NCI-H128 (cell line): ENCODE measurements around the gene CEND1.

Source experiments
- DNase-seq: peaks from one replicate; lab custom pipeline; 2025; ENCODE audit not compliant: unreplicated experiment; lab: John Stamatoyannopoulos, UW

Gene CEND1

DNA sequence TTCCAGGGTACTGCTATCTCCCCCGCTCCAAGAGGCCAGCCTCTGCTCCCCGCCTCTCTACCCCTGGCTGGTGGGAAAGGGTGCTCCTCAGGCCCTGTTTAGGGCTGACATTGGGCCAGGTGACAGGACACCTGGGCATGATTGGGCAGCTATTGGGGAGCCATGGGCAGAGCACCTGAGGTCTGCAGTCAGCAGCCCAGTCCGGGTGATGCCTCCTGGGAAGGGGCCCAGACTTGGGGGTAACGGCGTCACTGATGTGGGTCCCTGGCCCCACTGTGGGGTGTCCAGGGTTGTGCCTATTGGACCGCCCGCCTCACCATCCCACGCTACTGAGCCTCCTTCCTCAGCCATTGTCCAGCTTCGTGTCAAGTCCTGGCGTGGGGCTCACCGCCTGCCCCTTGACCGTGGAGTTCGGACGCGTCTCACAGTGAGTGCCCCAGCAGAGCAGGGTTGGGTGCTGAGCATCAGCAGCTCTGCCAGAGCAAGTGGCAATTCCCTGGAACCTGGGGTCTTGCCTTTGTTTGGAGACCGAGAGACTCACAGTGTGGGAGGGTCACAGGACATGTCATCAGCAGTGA, 9.8 kb downstream of the CEND1 start:
- DNase-seq = no peak

DNA sequence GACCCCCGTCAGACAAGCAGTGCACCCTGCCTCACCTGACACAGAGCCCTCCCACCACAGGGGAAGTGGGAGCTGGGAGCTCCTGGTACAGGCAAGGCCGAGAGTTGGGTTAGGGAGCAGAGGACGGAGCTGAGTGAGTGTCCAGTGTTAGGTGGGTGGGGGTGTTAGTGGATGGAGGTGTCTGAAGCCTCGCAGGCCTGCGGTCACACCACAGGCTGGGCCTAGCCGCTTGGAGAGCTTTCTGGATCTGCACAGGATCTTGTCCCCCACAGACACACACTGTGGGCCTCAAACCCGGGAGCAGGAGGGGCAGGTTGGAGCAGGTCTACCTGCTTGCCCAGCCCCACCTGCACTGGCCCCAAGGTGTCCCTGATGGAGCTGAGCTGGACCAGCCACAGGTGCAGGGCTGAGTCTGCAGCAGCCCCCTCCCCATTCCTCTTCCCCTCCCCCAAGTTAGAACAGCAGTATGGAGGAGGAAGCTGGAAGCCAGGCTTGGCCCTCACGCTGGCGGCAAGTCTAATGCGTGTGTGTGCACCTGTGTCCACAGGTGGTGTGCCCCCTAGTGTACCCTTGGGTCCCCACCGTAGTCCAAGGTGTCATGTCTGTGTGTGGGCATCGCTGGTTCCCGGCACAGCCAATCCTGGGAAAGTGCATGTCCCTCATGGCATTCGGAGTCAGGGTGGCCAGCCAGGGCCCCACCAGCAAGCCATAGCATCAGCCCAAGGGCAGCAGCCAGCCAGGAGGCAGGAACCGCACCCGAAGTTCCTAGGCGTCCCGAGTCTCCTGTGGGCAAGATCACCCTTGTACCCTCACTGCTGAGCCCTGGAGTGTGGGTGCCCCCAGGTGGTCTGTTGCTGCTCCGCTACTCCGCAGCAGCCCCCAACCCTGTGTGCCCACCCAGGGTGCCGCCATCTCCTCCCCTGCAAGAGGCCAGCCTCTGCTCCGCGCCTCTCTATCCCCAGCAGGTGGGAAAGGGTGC, 10.6 kb downstream of the CEND1 start:
- DNase-seq = no peak

DNA sequence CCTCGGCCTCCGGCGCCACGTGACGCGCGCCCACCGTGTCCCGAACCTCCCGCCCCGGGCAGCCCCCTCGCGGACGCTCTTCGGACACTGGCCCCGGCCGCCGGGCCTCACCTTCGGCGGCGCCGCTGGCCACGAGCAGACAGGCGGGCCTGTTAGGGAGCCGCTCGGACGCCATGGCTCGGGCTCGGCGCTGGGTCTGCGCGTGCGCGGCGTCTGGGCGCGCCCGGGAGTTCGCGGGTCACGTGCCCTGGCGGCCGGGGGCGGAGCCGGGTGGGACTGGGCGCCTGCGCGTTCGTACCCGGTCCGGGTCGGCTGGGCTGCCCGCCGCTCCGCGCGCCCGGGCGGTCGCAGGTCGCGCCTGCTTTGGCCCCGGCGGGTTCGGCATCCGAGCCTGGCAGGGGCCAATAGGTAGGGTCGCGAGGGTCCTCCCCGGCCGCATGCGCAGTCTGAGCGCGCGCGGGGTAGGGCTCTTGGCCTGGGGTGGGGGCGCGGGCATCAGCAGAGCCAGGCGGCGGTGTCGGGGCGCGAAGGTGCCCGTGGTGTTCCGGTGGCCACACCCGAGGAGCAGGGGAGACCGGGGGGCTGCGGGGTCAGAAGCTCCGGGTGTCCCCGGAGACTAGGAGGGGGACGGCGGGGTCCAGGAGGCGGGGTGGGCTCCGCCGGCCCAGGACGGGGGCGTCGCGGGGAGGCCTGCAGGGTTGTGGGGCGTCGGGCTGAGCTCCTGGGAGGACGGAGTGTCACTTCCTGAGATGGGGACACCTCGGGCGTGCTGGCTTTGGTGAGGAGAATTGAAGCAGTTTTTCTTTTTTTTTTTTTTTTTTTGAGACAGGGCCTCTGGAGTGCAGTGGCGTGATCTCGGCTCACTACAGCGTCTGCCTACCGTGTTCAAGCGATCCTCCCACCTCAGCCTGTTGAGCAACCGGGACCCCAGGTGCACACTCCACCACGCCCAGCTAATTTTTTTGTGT, 12.3 kb downstream of the CEND1 start, which contains the start of gene GATD1:
Gene GATD1, minus strand, starts transcription at position 200 of the 968 bp plus-strand sequence. Its CDS starts 25 bp downstream, at position 175.
- DNase-seq = peak; percentile 62

DNA sequence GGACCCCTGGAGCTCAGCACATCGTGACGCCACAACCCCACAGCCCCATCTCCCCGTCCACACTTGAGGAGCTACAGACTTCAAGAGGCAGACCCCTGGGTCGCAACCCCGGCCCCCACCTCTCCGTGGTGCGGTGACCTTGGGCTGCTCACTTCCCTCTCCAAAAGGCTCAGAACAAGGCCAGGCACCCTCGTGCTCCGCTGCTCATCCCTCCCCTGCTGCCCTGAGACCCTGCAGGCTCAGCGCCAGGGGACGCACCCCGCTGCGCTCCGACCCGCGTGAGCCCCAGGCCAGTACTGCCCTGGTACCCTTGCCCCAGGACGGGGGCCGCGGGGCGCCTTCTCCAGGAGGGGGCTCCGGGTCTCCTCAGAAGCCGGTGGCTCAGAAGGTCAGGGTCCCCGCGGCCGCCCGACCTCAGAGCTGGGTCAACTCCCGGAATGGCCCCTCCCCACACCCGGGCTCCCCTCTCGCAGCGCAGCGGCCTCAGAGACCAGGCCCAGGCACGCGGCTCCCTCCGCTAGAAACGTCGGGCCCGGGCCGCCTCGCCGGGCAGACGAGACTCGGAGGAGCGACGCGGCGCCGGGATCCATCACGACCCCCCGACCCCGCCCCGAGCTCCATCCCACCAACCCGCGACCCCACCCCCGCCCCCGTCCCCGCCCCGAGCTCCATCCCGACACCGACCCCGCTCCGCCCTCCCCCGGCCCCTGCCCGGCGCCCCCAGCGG, 13.2 kb downstream of the CEND1 start:
- no peak for DNase-seq

DNA sequence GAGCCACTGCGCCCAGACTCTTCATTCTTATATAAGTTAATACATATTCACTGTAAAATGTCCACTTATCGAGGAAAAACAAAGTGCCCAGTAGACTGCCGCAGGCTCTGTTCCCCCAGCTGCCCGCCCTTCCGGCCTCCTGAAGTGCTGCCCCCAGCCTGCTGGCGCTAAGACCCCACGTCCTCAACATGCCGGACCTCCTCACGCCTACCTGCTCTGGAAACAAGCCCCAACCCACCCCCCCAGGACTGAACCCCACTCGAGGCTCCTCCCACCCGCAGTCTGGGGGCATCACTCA, 13.7 kb downstream of the CEND1 start:
- no peak for DNase-seq

DNA sequence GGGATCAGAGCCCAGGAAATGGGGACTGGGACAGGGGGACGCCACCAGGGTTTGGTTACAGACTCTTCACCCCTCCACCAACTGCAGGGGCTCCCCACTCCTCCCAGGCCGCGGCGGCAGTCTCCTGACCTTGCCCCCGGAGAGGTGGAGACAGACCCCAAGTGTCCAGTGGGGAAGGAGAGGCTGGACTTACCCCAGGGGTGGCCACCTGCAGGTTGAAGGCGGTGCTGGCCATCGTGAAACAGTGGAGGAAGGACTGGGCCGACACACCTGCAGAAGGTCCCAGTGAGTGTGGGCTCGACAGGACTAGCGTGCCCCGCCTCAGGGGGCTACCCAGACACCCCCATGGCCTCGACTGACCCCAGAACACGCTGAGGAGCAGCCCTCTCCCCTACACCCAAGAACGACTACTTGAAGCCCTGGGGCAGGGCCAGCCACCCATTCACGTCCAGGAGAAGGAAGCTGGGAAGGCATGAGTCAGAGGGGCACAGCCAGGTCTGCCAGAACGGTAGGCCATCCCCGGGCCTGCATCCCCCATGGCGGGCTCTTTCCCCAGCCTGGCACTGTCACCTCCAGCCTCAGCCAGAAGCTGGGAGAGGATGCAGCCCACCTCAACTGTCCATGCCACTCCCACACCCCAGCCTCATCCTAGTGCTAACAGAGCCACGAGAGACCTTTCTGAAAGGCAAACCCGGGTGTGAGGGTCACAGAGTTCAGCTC, 14.9 kb downstream of the CEND1 start:
- DNase-seq = no peak

DNA sequence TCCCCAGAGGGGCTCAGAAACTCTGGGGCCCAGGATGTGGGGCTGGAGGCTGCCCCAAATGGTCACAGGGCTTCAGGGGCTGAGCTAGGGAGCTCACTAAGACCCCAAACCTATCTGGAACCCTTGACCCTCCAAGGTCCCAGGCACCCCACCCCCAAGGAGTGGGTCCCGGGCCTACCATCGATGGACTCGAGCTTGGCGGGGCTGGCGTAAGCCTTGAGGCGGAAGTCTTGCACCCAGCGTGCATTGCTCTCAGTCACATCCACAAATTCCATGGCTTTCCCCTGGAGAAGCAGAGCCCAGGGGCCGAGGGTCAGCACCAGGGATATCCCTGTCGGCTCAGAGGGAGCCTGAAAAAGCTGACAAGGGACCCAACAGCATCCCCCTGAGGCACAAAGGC, 16.1 kb downstream of the CEND1 start:
- no peak for DNase-seq

DNA sequence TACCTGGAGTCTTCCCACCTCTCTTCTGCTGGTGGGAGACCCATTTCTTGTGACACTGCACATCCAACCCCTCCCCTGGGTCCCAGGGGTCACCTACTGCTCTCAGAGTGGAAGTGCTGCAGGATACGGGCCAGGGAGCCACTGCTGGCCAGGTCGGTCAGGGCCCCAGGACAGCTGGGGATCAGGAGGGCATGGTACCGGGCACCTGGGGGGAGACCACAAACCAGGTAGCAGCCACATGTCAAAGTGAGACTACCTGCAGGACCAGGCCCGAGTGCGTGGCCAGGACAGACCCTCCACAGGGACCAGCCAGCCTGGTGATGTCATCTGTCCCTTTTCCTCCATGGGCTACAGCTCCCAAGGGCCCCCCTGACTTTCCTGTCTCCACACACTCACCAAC, 16.5 kb downstream of the CEND1 start:
- no peak for DNase-seq

DNA sequence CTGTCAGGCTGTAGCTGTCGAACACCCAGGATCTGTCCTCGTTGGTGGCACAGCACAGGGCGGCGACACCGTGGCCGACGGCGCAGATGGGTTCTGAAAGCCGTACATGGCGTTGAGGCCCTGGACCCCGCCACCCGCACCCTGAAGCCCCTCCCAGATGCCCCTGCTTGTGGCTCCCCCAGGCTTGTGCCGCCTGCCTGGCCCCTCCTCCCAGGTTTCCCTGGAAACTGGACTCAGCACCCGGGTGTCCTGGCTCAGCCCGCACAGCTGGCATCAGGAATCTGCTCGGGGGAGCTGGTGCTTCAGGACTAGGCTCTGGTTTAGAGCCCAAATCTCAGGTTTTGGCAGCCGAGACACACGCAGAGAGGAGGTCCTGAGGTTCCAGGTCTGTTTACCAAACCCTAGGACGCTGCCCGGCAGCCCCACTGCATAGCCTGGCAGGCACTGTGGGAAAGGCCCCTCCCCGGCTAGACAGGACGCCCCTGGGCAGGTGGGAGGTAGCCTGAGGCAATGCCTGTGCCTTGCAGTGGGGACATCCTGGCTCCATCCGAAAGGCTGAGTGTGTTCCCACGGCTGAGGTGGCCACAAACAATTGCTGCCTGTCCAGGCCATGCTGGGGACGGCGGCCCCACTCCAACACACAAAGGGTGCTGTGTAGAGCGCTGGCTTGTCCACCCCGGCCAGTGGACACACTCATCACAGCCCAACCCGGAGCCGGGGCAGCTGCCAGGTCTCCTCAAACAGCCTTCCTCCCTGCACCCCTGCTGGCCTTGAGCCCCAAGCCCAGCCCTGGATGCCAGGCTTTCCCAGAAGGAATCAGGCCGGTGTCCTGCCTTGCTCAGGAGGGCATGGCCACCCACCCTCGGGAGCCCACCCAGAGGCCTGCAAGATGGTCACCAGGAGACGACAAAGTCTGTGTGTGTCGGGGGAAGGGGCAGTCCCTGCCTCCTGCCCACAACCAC, 17.2 kb downstream of the CEND1 start:
- DNase-seq = no peak

DNA sequence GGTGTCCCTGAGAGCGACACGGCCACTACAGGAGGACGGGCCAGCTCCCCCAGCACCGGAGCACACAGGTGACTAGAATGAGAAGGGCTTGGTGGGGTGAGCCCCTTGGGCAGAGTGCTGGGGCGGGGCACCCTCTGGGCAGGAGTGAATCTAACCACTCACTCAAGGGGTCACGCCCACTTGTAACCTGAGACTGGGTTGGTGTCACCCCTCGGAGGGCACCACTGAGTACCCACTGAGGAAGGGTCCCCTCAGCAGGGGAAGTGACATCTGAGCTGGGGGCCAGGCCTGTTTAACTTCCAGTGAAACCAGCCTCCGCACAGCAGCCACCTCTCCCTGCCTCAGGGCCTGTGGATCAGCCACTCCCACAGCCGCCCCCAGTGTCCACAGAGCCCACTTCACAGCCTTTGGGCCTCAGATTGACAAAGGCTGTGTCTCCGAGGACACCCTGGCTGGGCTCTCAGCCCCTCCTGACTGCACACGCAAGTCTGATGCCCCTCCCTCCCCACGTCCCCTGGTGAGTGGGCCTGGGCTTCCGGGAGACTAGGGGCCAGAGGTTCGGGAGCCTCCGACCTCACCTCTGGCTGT, 18.2 kb downstream of the CEND1 start:
- DNase-seq = no peak

DNA sequence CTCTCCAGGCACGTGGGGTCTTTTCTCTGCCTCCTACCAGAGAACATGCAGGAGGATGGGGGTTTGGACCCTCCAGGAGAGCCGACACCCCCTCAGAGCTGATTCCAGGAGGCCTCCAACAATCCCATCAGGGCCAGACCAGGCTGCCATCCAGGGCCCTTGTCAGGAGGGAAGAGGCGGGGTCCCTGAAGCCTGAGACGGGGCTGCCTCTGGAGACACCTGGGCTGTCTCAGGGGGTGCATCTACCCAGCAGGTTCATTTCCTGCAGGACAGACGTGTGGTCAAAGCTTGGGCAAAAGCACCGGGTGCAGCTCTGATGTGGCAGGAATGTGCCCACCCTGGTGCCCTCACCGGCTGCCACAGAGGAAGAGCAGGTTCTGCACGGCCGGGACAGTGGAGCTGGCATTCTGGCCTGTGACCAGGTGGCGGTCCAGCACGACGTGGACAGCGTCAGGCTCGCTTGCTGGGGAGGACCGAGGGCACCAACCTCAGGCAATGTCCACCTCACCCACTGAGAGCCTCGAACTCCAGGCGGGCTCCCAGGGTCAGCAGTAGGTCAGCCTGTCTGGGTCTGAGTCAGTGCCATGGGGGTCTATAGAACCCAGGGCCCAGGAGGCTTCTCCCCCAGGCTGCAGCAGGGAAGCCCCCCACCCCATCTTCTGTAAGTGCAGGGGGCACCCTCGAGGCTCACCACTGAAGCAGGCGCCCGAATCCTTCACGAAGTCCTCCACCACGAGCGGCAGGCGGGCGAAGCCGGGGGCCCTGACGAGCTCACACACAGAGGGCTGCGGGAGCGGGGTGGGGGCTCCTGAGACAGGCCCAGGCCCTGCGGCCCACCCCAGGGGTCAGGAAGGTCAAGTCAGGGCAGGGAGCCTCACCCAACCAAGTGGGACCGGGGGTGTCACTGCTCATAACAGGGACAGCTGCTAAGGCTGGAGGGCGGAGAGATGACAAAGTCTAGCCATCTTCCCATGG, 19.0 kb downstream of the CEND1 start:
- DNase-seq = no peak

DNA sequence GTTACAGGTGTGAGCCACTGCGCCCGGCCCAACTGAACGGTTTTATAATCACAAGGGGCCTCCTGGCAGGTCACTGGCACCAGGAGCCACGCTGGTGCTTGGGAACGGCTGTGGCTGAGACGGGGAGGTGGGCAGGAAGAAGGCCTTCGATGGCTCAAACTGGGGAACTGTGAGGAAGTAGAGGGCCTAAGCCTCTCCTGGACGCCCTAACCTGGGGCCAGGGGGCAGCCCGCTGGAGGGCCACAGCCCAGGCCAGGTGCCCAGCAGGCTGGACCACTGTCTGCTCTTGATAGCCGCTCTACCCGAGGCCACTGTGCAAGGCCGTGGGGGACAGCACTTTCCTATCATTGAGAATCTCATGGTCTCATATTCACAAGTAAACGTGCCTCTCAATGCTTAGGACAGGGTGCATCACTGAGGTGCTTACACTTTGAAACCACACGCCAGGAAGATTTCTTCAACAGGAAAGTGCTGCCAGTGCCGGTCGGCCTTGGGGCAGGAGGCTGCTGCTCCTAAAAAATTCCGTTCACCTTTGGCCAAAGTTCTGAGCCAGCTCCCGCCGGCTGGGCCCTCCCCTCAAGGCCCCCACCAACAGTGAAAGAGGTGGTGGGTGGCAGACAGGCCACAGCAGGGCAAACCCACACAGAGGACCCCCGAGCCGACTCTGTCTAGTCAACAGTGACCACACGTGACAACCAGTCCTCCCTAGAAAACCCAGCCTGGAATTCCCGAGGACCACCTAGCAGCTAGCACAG, 19.8 kb downstream of the CEND1 start:
- DNase-seq = no peak

DNA sequence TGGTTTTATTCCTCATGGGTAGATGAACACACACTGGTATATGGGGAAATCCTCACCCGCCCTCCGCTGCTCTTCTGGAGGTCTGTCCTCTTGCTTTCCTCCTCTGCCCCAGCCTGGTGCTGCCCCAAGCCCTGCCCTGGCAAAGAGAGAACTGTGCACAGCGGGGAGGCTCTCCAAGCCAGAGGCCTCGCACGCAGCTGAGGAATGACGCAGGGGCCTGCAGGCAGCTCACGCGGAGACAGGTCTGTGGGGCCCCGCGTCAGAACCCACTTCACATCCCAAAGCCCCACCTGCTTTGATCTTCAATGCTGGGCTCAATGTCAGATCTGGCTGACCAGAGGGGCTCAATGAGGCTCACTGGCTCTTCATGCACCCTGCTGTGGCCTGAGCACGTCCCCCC, 22.7 kb downstream of the CEND1 start:
- DNase-seq = no peak

DNA sequence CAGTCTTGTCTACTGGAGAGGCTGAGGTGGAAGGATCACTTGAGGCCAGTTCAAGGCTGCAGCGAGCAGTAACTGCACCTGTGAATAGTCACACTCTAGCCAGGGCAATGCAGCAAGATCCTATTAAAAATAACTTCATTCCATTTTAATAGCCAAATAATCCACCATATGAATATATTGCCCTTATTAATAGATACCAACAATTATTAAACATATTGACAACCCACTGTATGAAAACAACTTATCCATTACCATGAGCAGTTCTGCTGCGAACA, 23.0 kb downstream of the CEND1 start:
- DNase-seq = no peak

DNA sequence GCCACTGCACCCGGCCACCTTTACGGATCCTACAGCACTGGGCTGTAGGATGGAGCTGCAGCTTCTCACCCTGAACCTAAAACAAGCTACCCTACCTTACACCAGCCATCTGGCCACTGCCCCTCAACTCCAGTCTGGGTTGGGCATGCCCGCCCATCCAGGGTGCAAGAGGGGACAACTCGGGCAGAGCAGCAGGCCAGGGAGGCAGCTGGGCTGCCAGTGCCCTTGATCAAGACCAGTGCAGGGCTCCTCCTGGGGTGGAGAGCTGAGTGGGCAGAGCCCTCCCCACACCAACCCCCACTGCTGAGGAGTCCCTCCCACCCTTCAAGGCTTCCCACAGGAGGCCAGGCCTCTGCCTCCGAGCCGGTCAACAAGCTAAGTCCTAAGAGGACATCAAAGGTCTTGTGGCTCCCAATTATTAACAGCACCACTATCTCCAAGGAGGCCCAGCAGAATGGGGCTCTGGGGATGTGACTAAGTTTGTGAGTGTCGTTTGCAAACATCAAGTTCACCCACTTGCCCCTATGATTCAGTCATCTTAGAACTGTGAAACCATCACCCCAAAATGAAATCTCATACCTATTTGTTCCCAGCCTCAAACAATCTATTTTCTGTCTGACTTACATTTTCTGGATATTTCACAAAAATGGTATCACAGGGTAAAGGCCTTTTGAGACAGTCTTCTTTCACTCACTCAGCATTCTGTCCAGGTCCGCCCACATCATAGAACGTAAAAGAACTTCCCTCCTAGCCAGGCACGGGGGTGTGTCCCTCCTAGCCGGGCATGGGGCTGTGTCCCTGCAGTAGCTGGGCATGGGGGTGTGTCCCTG, 23.6 kb downstream of the CEND1 start:
- no peak for DNase-seq

DNA sequence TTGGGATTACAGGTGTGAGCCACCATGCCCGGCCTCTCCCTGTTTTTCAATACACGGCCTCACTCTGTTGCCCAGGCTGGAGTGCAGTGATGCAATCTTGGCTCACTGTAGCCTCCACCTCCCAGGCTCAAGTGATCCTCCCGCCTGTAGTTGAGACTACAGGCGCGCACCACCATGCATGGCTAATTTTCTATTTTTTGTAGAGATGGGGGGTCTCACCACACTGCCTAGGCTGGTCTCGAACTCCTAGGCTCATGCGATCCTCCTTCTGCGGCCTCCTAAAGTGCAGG, 24.1 kb downstream of the CEND1 start:
- no peak for DNase-seq
